Stimulated activated CD8-positive, alpha-beta memory T cell treated with anti-CD3 and anti-CD28 coated beads, Interleukin-4, amount 100 ng/mL, for 4 hours (primary cell): ENCODE data around the gene TRPM3.

ENCODE experiments used
- DNase-seq, 2 donors: peaks; one replicate each; pipeline ENCODE4 v3.0.0-alpha.2; 2020; ENCODE audit warnings: low read depth in 2 of 2, low spot score in 1 of 2

TRPM3 gene

GRCh38 chr9:71121275-71122021 lies at the start of gene TRPM3:
Gene TRPM3 (minus strand): TSS chr9:71121621. CDS start chr9:71121354, 267 bp downstream.
- DNase-seq: no peak

GRCh38 chr9:71168418-71168817 lies 47.0 kb upstream of the TRPM3 start:
- no peak for DNase-seq

- no peak for DNase-seq
These were observed 40.7 kb upstream of the TRPM3 start for GRCh38 chr9:71162126-71162525.

- no peak for DNase-seq
These were observed 36.3 kb upstream of the TRPM3 start for GRCh38 chr9:71157731-71158130.

GRCh38 chr9:71147368-71147767 lies 25.9 kb upstream of the TRPM3 start:
- no peak for DNase-seq

- DNase-seq: no peak
These were observed 25.1 kb upstream of the TRPM3 start for GRCh38 chr9:71146511-71146910.

- no peak for DNase-seq
These were observed 23.8 kb upstream of the TRPM3 start for GRCh38 chr9:71145179-71145578.

GRCh38 chr9:71144495-71144894 lies 23.1 kb upstream of the TRPM3 start:
- no peak for DNase-seq

- no peak for DNase-seq
These were observed 15.3 kb upstream of the TRPM3 start for GRCh38 chr9:71136696-71137095.

GRCh38 chr9:71131145-71131544 lies 9.7 kb upstream of the TRPM3 start:
- DNase-seq: no peak

- no peak for DNase-seq
These were observed 9.1 kb upstream of the TRPM3 start for GRCh38 chr9:71130521-71130920.

- no peak for DNase-seq
These were observed 7.4 kb upstream of the TRPM3 start for GRCh38 chr9:71128796-71129195.

GRCh38 chr9:71127301-71127700 lies 5.9 kb upstream of the TRPM3 start:
- DNase-seq: no peak

GRCh38 chr9:71122421-71122820 lies 1.0 kb upstream of the TRPM3 start:
- DNase-seq: no peak

- DNase-seq: no peak
These were observed 528 bp upstream of the TRPM3 start for GRCh38 chr9:71122022-71122275.

- DNase-seq: no peak
These were observed 747 bp downstream of the TRPM3 start for GRCh38 chr9:71120501-71121247.

GRCh38 chr9:71119746-71120145 lies 1.7 kb downstream of the TRPM3 start:
- no peak for DNase-seq

- DNase-seq: no peak
These were observed 3.1 kb downstream of the TRPM3 start for GRCh38 chr9:71118324-71118723.

GRCh38 chr9:71115448-71115975 lies 5.9 kb downstream of the TRPM3 start:
- no peak for DNase-seq

- no peak for DNase-seq
These were observed 8.6 kb downstream of the TRPM3 start for GRCh38 chr9:71112866-71113265.

GRCh38 chr9:71108937-71109336 lies 12.5 kb downstream of the TRPM3 start:
- DNase-seq: no peak

- no peak for DNase-seq
These were observed 14.4 kb downstream of the TRPM3 start for GRCh38 chr9:71106992-71107391.

- no peak for DNase-seq
These were observed 16.2 kb downstream of the TRPM3 start for GRCh38 chr9:71105192-71105591.
